GM23248 (cell line): ENCODE data around the gene NXNL2.

Experiments
- EZH2 ChIP-seq: fragments of 200-600 bp; sonication (generic); IDR thresholded peaks from 2 replicates; pipeline ENCODE4 v1.6.1; 2018; ENCODE audit warnings: antibody characterized with exemption, mild to moderate bottlenecking; ENCODE audit not compliant: insufficient read depth, poor library complexity, severe bottlenecking
- EZH2phosphoT487 ChIP-seq: fragments of 200-600 bp; sonication (generic); IDR thresholded peaks from 2 replicates; pipeline ENCODE4 v1.6.1; 2018; ENCODE audit warnings: antibody characterized with exemption, moderate library complexity, mild to moderate bottlenecking, low read depth; ENCODE audit not compliant: insufficient read depth

GRCh38 chr9:88501086-88501485, 33.9 kb upstream of the NXNL2 start:
- TF ChIP-seq EZH2 (no peak), EZH2phosphoT487 (no peak)
